Activated CD8-positive, alpha-beta memory T cell treated with anti-CD3 and anti-CD28 coated beads for 1 hour (primary cell): ENCODE measurements around the gene RUNX3.
"Not testable (repeated sequence)": the region's sequence is repeated elsewhere in the genome, so short reads cannot be mapped to it uniquely, and the experiment has no call there.

Source experiments
- DNase-seq, 2 donors: peaks; one replicate each; pipeline ENCODE4 v3.0.0-alpha.2; 2020; ENCODE audit warnings: low read depth in 1 of 2; ENCODE audit errors: extremely low read depth in 1 of 2

Gene RUNX3

GRCh38 chr1:24914226-24915069, 15.6 kb downstream of the RUNX3 start:
- no peak for DNase-seq

- DNase-seq, result no peak
Observed at GRCh38 chr1:24913616-24914225, 16.4 kb downstream of the RUNX3 start.

GRCh38 chr1:24913274-24913604, 16.8 kb downstream of the RUNX3 start:
- DNase-seq, result no peak

- no peak for DNase-seq
Observed at GRCh38 chr1:24912376-24913273, 17.5 kb downstream of the RUNX3 start.

- DNase-seq, result no peak
Observed at GRCh38 chr1:24911651-24912155, 18.4 kb downstream of the RUNX3 start.

GRCh38 chr1:24910751-24911650, 19.1 kb downstream of the RUNX3 start:
- DNase-seq, result peak; percentile 70 to 75

- DNase-seq, result no peak
Observed at GRCh38 chr1:24910210-24910609, 19.9 kb downstream of the RUNX3 start.

- DNase-seq, result no peak
Observed at GRCh38 chr1:24909388-24909898, 20.6 kb downstream of the RUNX3 start.

GRCh38 chr1:24908591-24909259, 21.4 kb downstream of the RUNX3 start:
- no peak for DNase-seq

GRCh38 chr1:24907587-24908294, 22.3 kb downstream of the RUNX3 start:
- DNase-seq, result not testable (repeated sequence)

- DNase-seq, result no peak
Observed at GRCh38 chr1:24906760-24907490, 23.2 kb downstream of the RUNX3 start.

- no peak for DNase-seq
Observed at GRCh38 chr1:24905979-24906720, 23.9 kb downstream of the RUNX3 start.

- no peak for DNase-seq
Observed at GRCh38 chr1:24905355-24905978, 24.6 kb downstream of the RUNX3 start.

GRCh38 chr1:24904731-24905354, 25.2 kb downstream of the RUNX3 start:
- DNase-seq, result no peak

GRCh38 chr1:24903955-24904730, 25.9 kb downstream of the RUNX3 start:
- no peak for DNase-seq

GRCh38 chr1:24903560-24903954, 26.5 kb downstream of the RUNX3 start:
- no peak for DNase-seq
